Lower lobe of right lung (tissue), 2 donors: ENCODE data around the gene STARD8. TPM values are rescaled to one million over a fixed set of nuclear protein-coding genes. Genes with fewer than 3 reads are reported as not detected.
A peak's percentile ranks its signal among the peaks of the same experiment; 100 is the strongest.

Experiments
- ATAC-seq, 2 donors: fragments of 200-7000 bp; cut with Tn5 transposase; one replicate each; pipeline ENCODE4 v1.9.1; 2020 to 2022; ENCODE audit warnings: mild to moderate bottlenecking in 2 of 2, moderate library complexity in 2 of 2
- DNase-seq: peaks from one replicate; pipeline ENCODE4 v3.0.0-alpha.2; 2020
- H3K27ac ChIP-seq: fragments of 200-600 bp; one replicate; pipeline ENCODE4 v1.8.0; 2022
- H3K27me3 ChIP-seq: fragments of 200-600 bp; one replicate; pipeline ENCODE4 v1.8.0; 2022; ENCODE audit warnings: low read depth
- H3K36me3 ChIP-seq: fragments of 200-600 bp; one replicate; pipeline ENCODE4 v1.8.0; 2022; ENCODE audit warnings: mild to moderate bottlenecking
- H3K4me1 ChIP-seq: fragments of 200-600 bp; one replicate; pipeline ENCODE4 v1.8.0; 2022
- H3K4me3 ChIP-seq: fragments of 200-600 bp; one replicate; pipeline ENCODE4 v1.8.0; 2022; ENCODE audit warnings: mild to moderate bottlenecking
- H3K9me3 ChIP-seq: fragments of 200-600 bp; one replicate; pipeline ENCODE4 v1.8.0; 2022
- CTCF ChIP-seq: fragments of 200-600 bp; IDR thresholded peaks from one replicate; pipeline ENCODE4 v1.8.0; 2022; ENCODE audit warnings: antibody characterized with exemption, mild to moderate bottlenecking
- intact Hi-C: fragments of 100-400 bp; cut with DNase I; formaldehyde crosslinking; loops from one replicate; pipeline ENCODE4 v1.11.0; 2022
- total RNA-seq: library from RNA; stranded (reverse); fragmentation: NEBNext Ultra II Directional; extraction: Animal tissue kit (Norgen Biotek cat#: 25700); gene quantifications from one replicate; pipeline ENCODE4 v1.2.1, GENCODE V29; 2021
- donor health status: DM: no; HTN: yes; CAD: no; lungs with severe emphysema.

The STARD8 gene
- total RNA-seq, 1 donor from 2014 or later = 36.5 TPM

GRCh38 chrX:68693481-68694434 lies 46.3 kb downstream of the STARD8 start:
- no peaks in the 10 kb centered on the region for H3K9me3 ChIP-seq
- H3K36me3 ChIP-seq = no peaks in the 10 kb centered on the region
- H3K4me1 ChIP-seq = no peaks in the 10 kb centered on the region
- H3K4me3 ChIP-seq = peak overlapping the region; percentile 63
- intact Hi-C loops = no loop called here
- H3K27me3 ChIP-seq = no peaks in the 10 kb centered on the region
- DNase-seq = peak; percentile 85
- ATAC-seq = peak; percentile 88 to 92
- H3K27ac ChIP-seq = peak overlapping the region; percentile 83
- no peak for TF ChIP-seq CTCF

GRCh38 chrX:68694435-68695205 lies 47.2 kb downstream of the STARD8 start:
- intact Hi-C loops = no loop called here
- no peak for DNase-seq
- Histone ChIP-seq H3K36me3 (no peaks in the 10 kb centered on the region), H3K27ac (peak overlapping the region; percentile 83), H3K4me3 (peak overlapping the region; percentile 63), H3K9me3 (no peaks in the 10 kb centered on the region), H3K4me1 (no peaks in the 10 kb centered on the region), H3K27me3 (no peaks in the 10 kb centered on the region)
- TF ChIP-seq CTCF = no peak
- ATAC-seq = peak; percentile 42 to 54

- no peak for TF ChIP-seq CTCF
- no peak for DNase-seq
- Histone ChIP-seq H3K4me1 (no peaks in the 10 kb centered on the region), H3K27ac (peak overlapping the region; percentile 83), H3K9me3 (no peaks in the 10 kb centered on the region), H3K27me3 (no peaks in the 10 kb centered on the region), H3K4me3 (peak overlapping the region; percentile 63), H3K36me3 (no peaks in the 10 kb centered on the region)
- intact Hi-C loops = no loop called here
- no peak for ATAC-seq
Measured at GRCh38 chrX:68695206-68695845, 47.9 kb downstream of the STARD8 start.

- DNase-seq = no peak
- Histone ChIP-seq H3K27ac (peak overlapping the region; percentile 83), H3K27me3 (no peaks in the 10 kb centered on the region), H3K36me3 (no peaks in the 10 kb centered on the region), H3K4me3 (peak overlapping the region; percentile 63), H3K4me1 (peaks cover 5% of the 10 kb centered on the region), H3K9me3 (no peaks in the 10 kb centered on the region)
- intact Hi-C loops = no loop called here
- no peak for ATAC-seq
- TF ChIP-seq CTCF = no peak
Measured at GRCh38 chrX:68696267-68696990, 49.0 kb downstream of the STARD8 start.

- ATAC-seq = no peak
- DNase-seq = no peak
- Histone ChIP-seq H3K9me3 (no peaks in the 10 kb centered on the region), H3K4me3 (peak overlapping the region; percentile 63), H3K27me3 (no peaks in the 10 kb centered on the region), H3K36me3 (no peaks in the 10 kb centered on the region), H3K4me1 (peaks cover 7% of the 10 kb centered on the region), H3K27ac (peak overlapping the region; percentile 64)
- no peak for TF ChIP-seq CTCF
- intact Hi-C loops = no loop called here
Measured at GRCh38 chrX:68697036-68697435, 49.6 kb downstream of the STARD8 start.
